NCI-H2081 (cell line): ENCODE results near the gene HEPN1.

ENCODE experiments used
- DNase-seq, 2 experiments: peaks; one replicate each; lab custom pipeline; 2025; lab: John Stamatoyannopoulos, UW

Gene HEPN1

GRCh38 chr11:124899383-124900145 lies 19.5 kb upstream of the HEPN1 start:
- DNase-seq = no peak

GRCh38 chr11:124900464-124900863 lies 18.6 kb upstream of the HEPN1 start:
- DNase-seq = no peak

GRCh38 chr11:124902616-124903015 lies 16.4 kb upstream of the HEPN1 start:
- no peak for DNase-seq

- DNase-seq = no peak
Observed at GRCh38 chr11:124915541-124916369, 3.3 kb upstream of the HEPN1 start.

DNA sequence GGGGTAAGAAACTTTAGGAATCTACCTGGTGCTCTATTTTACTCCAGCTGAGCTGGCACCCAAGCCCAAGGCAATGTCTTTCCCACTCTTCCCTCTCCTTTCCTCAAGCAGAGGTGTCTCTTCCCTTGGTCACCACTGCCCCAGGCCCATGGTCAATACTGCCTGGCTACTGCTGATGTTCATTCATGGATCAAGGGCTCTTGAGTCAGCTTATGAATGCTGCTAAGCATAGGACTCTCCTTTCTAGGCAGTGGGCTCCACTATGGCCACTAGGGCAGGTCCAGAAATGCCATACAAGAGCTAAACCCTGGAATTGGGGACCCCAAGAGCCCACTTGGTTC lies 2.7 kb upstream of the HEPN1 start:
- no peak for DNase-seq

DNA sequence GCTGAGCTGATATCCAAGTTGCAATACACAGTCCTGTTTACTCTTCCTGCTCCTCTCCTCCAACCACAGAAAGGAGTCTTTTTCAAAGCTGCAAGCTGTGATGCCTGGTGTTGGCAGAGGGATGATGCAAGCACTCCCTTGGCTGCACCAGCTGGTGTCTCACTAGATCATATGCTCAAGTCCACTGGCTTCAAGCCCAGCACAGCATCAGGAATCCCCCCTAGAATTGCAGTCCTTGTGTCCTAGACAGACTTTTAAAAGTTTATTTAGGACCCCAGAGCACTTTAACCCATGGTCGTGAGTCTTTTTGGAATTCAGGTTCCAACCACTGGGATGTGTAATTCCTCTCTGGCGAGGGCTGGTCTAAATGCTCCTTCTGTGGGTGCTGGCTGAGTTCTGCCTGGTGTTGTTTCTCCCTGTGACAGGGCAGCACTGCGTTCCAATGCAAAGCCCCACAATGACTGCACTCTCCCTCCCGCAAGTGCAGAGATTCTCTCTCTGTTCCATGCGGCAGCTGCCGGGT lies 1.9 kb upstream of the HEPN1 start:
- no peak for DNase-seq

DNA sequence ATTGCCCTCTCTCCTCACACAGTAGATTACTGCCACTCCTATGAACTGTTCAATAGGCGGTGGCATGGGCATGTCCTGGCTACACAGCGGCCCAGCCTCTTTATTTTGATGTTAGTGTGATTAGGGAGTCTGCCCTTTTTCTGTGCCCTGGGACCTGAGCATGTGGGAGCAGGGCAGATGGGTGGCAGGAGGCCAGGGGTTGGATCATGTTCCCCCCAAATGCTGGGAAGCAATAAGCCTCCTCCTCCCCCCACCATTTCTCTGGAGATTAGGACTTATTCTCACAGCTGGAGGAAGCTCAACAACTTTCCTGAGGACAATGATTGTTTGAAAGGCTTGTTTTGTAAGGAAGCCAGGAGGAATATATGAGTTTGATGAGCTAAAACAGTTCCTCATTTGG lies 848 bp downstream of the HEPN1 start:
- no peak for DNase-seq

GRCh38 chr11:124920356-124920755 lies 1.3 kb downstream of the HEPN1 start:
- DNase-seq = no peak

DNA sequence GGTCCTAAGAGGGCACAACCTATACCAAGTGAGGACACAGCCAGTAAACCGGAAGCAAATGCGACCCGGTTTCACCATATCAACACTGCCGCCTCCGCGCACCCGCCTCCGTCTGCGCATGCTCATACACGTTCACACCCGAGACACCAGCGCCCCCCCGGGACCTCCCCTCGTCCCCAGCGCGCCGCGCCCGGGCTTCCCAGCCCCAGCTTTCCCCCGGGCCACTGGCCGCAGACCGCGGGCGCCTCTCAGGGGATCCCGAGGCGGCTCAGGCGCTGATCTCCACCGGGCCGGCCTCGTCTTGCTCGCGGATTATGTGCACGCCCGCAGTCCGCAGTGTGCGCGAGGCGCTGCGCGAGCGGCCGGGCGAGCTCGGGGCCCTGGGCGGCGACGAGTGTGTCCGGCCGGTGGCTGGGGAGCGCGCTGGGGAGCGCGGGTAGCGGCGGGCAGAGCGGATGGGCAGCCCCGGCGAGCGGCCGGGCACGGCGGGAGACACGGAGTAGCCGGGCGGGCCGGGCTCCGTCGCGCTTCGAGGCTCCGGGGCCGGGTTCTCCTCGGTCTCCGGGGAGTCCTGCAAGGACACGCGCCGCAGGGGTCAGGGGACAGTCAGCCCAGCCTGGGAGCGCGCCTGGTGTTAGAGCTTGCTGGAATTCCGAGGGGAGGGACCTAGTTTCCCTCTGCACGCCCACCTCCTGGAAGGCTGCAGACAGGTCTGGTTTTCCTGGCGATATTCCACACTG lies 2.0 kb downstream of the HEPN1 start:
- DNase-seq = peak; percentile 39 to 47

DNA sequence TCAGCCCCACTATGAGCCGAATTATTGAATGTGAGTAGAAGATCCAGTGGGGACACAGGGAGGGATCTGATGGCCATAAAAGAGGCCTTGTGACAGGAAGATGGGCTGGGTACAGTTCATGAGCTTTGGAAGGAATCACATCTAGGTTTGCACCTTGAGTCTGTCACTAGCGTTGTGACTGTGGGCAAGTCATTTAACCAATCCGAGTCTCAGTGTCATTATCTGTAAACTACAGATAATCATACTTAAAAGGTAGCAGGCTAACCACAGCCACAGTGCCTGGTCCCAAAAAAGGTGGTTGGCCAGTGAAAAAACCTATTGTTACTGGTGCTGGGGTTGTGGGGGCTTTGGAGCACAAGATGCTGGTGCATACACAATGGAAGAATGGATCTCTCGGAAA lies 3.8 kb downstream of the HEPN1 start:
- DNase-seq = no peak

GRCh38 chr11:124923296-124923695 lies 4.2 kb downstream of the HEPN1 start:
- DNase-seq = no peak

GRCh38 chr11:124928942-124929665 lies 10.1 kb downstream of the HEPN1 start:
- DNase-seq = no peak

- DNase-seq = no peak
Observed at GRCh38 chr11:124930799-124931198, 11.7 kb downstream of the HEPN1 start.

DNA sequence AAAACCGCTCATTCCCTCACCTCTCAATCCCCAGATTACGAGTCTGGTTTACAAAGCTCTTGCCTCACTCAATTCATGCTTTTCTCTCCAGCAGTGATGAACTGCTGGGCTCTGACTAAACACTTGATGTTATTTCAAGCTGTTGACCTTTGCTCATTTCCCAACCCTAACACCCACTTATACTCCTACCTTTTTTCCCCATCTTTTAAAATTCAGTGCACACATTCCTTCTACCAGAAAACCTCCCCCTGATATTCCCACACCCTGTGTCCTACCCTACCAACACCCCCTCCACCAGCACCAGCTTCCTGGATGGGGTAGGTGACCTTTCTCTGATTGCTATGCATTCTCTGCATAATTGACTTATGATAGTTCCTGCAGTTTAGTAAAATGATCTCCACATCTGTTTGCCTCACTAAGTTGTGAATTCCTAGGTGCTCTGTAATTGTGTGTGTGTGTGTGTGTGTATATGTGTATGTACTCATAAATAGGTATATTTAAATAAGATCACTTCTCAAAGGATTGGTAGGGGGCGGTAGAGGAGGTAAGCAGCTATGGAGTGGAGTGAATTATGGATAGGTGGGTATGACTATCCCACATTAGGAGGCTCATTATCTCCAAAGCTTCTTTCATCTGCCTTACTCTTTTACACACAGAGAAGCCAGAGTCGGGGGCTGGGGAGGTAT lies 16.0 kb downstream of the HEPN1 start:
- DNase-seq = no peak

- DNase-seq = no peak
Observed at GRCh38 chr11:124935548-124936514, 16.8 kb downstream of the HEPN1 start, which contains the start of gene HEPACAM. TSS of gene HEPACAM (minus strand) at chr11:124936047. CDS start at chr11:124936006, 41 bp downstream.

- no peak for DNase-seq
Observed at GRCh38 chr11:124937336-124937935, 18.4 kb downstream of the HEPN1 start.

DNA sequence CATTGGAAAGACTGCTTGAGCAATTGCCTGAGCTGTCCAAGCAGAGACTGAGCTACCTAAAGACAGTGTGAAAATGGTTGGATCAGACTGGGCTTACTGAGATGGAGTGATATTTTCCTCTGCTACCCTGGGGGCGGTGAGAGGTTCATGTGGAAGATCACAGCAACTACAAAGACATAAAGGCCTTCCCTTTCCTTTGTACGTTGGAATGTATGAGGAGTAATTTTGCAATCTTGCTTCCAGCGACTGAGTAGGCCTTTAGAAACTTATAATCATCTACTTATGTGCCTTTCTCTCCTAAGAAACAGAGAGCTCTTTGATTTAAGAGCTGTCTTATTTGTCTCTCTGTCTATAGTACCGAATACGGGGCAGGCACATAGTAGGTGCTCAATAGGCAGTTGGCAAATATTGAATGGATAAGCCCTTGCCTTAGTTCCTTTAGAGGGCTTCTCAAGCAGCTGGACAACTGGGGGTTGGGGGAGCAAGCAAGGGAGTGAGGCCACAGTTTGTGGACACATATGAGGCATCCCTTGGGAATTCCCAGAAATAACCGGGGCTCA lies 19.2 kb downstream of the HEPN1 start:
- no peak for DNase-seq

DNA sequence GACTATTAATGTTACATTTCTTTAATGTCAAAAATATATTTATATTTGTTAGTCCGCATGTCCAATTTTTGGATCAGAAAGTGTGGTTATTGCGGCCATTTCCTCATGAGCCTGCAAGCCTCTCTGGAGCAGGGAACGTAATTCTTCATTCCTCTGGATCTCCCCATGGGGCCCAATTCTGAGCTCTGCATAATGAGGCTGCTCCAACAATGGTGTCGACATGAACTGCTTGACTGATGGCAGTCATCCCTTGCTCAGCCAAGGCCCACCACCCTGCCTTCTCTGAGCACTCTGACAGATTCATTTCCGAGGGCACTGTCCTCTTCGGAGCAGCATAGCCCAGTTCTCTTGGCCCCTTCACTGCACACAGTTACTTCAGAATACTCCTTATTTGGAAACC lies 19.9 kb downstream of the HEPN1 start:
- DNase-seq = no peak

- DNase-seq = no peak
Observed at GRCh38 chr11:124941703-124942102, 22.7 kb downstream of the HEPN1 start.
